Stomach (tissue), 4 donors: ENCODE results near the gene MNT.

Experiments used
- CTCF ChIP-seq, 7 experiments: fragments of 450-650 bp in 4 of 7; fragments of 200-600 bp in 3 of 7; sonication (generic) in 3 of 7; IDR thresholded peaks; one replicate each; pipeline ENCODE4 v1.5.1; 2016 to 2019; ENCODE audit warnings: antibody characterized with exemption in 7 of 7, control low read depth in 2 of 7, mild to moderate bottlenecking in 1 of 7
- EP300 ChIP-seq: sonication (generic); formaldehyde crosslinking; IDR thresholded peaks from one replicate; pipeline ENCODE4 v1.6.1; 2017; ENCODE audit warnings: antibody characterized with exemption
- POLR2A ChIP-seq, 4 donors: fragments of 450-650 bp; IDR thresholded peaks; one replicate each; pipeline ENCODE4 v1.6.1; 2016; ENCODE audit warnings: antibody characterized with exemption in 4 of 4, control low read depth in 2 of 4, mild to moderate bottlenecking in 1 of 4, moderate library complexity in 1 of 4
- POLR2AphosphoS5 ChIP-seq, 3 donors: sonication (generic); formaldehyde crosslinking; IDR thresholded peaks; one replicate each; pipeline ENCODE4 v1.6.1; 2016; ENCODE audit warnings: antibody characterized with exemption in 3 of 3

- no peak for TF ChIP-seq CTCF (IDR thresholded peaks at IDR 0.05)
- no peak for TF ChIP-seq POLR2AphosphoS5 (IDR thresholded peaks at IDR 0.05)
- no peak for TF ChIP-seq POLR2A (IDR thresholded peaks at IDR 0.05)
- TF ChIP-seq EP300, result no peak
Observed at GRCh38 chr17:2403044-2403443, 2.2 kb upstream of the MNT start.
